Gastrocnemius medialis (tissue), 4 donors: ENCODE measurements around the gene HNRNPA2B1. TPM values are rescaled to one million over a fixed set of nuclear protein-coding genes. Genes with fewer than 3 reads are reported as not detected.

Experiments
- ATAC-seq, 2 donors: fragments of 150-250 bp; one replicate each; pipeline ENCODE4 v1.9.1; 2016
- DNase-seq, 2 donors: peaks; one replicate each; pipeline ENCODE4 v3.0.0-alpha.2; 2019
- H3K27ac ChIP-seq, 4 donors: fragments of 200-600 bp; sonication (generic); 1 replicate in 1 of 4; 2 replicates in 3 of 4; pipeline ENCODE4 v1.5.1; 2016 to 2018; ENCODE audit warnings: mild to moderate bottlenecking in 2 of 4, moderate library complexity in 1 of 4
- H3K27me3 ChIP-seq, 3 donors: fragments of 200-600 bp; sonication (generic) in 2 of 3; 1 replicate in 1 of 3; 2 replicates in 2 of 3; pipeline versions ENCODE4 v1.5.1 to v1.6.0; 2016 to 2019; ENCODE audit warnings: mild to moderate bottlenecking in 1 of 3, moderate library complexity in 1 of 3
- H3K36me3 ChIP-seq, 2 donors: fragments of 200-600 bp; sonication (generic) in 1 of 2; one replicate each; pipeline ENCODE4 v1.5.1; 2017 to 2018
- H3K4me1 ChIP-seq, 2 donors: fragments of 200-600 bp; sonication (generic) in 1 of 2; one replicate each; pipeline ENCODE4 v1.5.1; 2016 to 2017; ENCODE audit warnings: mild to moderate bottlenecking in 2 of 2
- H3K4me3 ChIP-seq, 4 donors: fragments of 200-600 bp; sonication (generic) in 3 of 4; 1 replicate in 1 of 4; 2 replicates in 3 of 4; pipeline ENCODE4 v1.5.1; 2016 to 2019; ENCODE audit warnings: mild to moderate bottlenecking in 2 of 4
- H3K9me3 ChIP-seq, 3 donors: fragments of 200-600 bp; sonication (generic) in 2 of 3; 1 replicate in 1 of 3; 2 replicates in 2 of 3; pipeline ENCODE4 v1.5.1; 2016 to 2019
- CTCF ChIP-seq, 5 experiments: fragments of 450-650 bp in 3 of 5; fragments of 200-600 bp in 2 of 5; sonication (generic) in 2 of 5; IDR thresholded peaks in 4 of 5; conservative IDR thresholded peaks in 1 of 5; 1 replicate in 4 of 5; 2 replicates in 1 of 5; pipeline ENCODE4 v1.5.1; 2016 to 2019; ENCODE audit warnings: antibody characterized with exemption in 5 of 5, mild to moderate bottlenecking in 3 of 5, moderate library complexity in 3 of 5
- POLR2A ChIP-seq, 2 donors: fragments of 450-650 bp; IDR thresholded peaks; one replicate each; pipeline ENCODE4 v1.6.1; 2017; ENCODE audit warnings: antibody characterized with exemption in 2 of 2, mild to moderate bottlenecking in 2 of 2, moderate library complexity in 2 of 2
- in situ Hi-C, 4 donors: fragments of 200-750 bp; cut with MboI; loops; one replicate each; pipeline versions ENCODE4 v1.15.0 to v1.8.0; 2017; ENCODE audit warnings: low sequenced_read_pairs in 4 of 4
- intact Hi-C: fragments of 100-400 bp; cut with DNase I; formaldehyde crosslinking; loops from one replicate; pipeline ENCODE4 v1.15.1; 2023; ENCODE audit warnings: low total_unique reads
- total RNA-seq, 4 donors: library from RNA; depleted of rRNA; stranded (reverse); fragments of >200 nt; gene quantifications; one replicate each; pipeline versions ENCODE4 v1.1.0 to v1.2.3, GENCODE V29; 2016

HNRNPA2B1 gene
- total RNA-seq, 4 donors from 2014 or later: 155 to 242 (median 166) TPM

- Histone ChIP-seq H3K9me3 (no peaks in the 10 kb centered on the region), H3K27ac (peak overlapping the region; percentile 5 to 38 (median 23)), H3K4me1 (peaks cover 50 to 66% of the 10 kb centered on the region in 2 donors), H3K4me3 (no peak overlapping the region), H3K36me3 (peaks cover 5 to 90% of the 10 kb centered on the region in 2 donors), H3K27me3 (no peaks in the 10 kb centered on the region)
- TF ChIP-seq POLR2A (IDR thresholded peaks at IDR 0.05) (no peak), CTCF (IDR thresholded peaks at IDR 0.05 in 4 of 5, conservative IDR thresholded peaks at IDR 0.05 in 1 of 5) (no peak)
- ATAC-seq (no peak), DNase-seq (no peak)
- intact Hi-C loops: loop anchor here (10.0 kb wide), 1 partner anchor 99 kb away; no protein-coding TSS in a partner anchor
- in situ Hi-C loops: loop anchor here in 3 of 4 donors (10.0 to 25.0 kb wide), 4 partner anchors 99 to 994 kb away; partner anchors contain the start of gene HOXA11 (in 2 of the 3)
Measured at GRCh38 chr7:26193432-26194207, 6.9 kb downstream of the HNRNPA2B1 start.

- Histone ChIP-seq H3K36me3 (peaks cover 5 to 100% of the 10 kb centered on the region in 2 donors), H3K4me1 (peaks cover 46 to 64% of the 10 kb centered on the region in 2 donors), H3K4me3 (no peak overlapping the region), H3K27ac (peak overlapping the region in 2 of 4 donors; percentile 12 to 20), H3K27me3 (no peaks in the 10 kb centered on the region), H3K9me3 (no peaks in the 10 kb centered on the region)
- TF ChIP-seq POLR2A (IDR thresholded peaks at IDR 0.05): no peak
- TF ChIP-seq CTCF (IDR thresholded peaks at IDR 0.05 in 4 of 5, conservative IDR thresholded peaks at IDR 0.05 in 1 of 5): no peak
- ATAC-seq (no peak), DNase-seq (no peak)
- intact Hi-C loops (loop anchor here (10.0 kb wide), 1 partner anchor 98 kb away; no protein-coding TSS in a partner anchor), in situ Hi-C loops (loop anchor here in 3 of 4 donors (10.0 to 25.0 kb wide), 4 partner anchors 98 to 995 kb away; partner anchors contain the start of gene HOXA11 (in 2 of the 3))
Measured at GRCh38 chr7:26192485-26193087, 8.0 kb downstream of the HNRNPA2B1 start.

- Histone ChIP-seq H3K27ac (peak overlapping the region in 3 of 4 donors; percentile 5 to 20 (median 12)), H3K9me3 (no peaks in the 10 kb centered on the region), H3K4me1 (peaks cover 40 to 62% of the 10 kb centered on the region in 2 donors), H3K36me3 (peaks cover 5 to 100% of the 10 kb centered on the region in 2 donors), H3K4me3 (no peak overlapping the region), H3K27me3 (no peaks in the 10 kb centered on the region)
- DNase-seq (no peak), ATAC-seq (no peak)
- TF ChIP-seq CTCF (IDR thresholded peaks at IDR 0.05 in 4 of 5, conservative IDR thresholded peaks at IDR 0.05 in 1 of 5): no peak
- TF ChIP-seq POLR2A (IDR thresholded peaks at IDR 0.05): no peak
- in situ Hi-C loops (loop anchor here in 3 of 4 donors (10.0 to 25.0 kb wide), 4 partner anchors 97 to 995 kb away; partner anchors contain the start of gene HOXA11 (in 2 of the 3)), intact Hi-C loops (loop anchor here (10.0 kb wide), 1 partner anchor 97 kb away; no protein-coding TSS in a partner anchor)
Measured at GRCh38 chr7:26191974-26192479, 8.5 kb downstream of the HNRNPA2B1 start.

- TF ChIP-seq POLR2A (IDR thresholded peaks at IDR 0.05) (no peak), CTCF (IDR thresholded peaks at IDR 0.05 in 4 of 5, conservative IDR thresholded peaks at IDR 0.05 in 1 of 5) (no peak)
- in situ Hi-C loops (loop anchor here in 3 of 4 donors (10.0 to 25.0 kb wide), 4 partner anchors 97 to 996 kb away; partner anchors contain the start of gene HOXA11 (in 2 of the 3)), intact Hi-C loops (loop anchor here (10.0 kb wide), 1 partner anchor 97 kb away; no protein-coding TSS in a partner anchor)
- no peaks in the 10 kb centered on the region for H3K9me3 ChIP-seq
- ATAC-seq: no peak
- peaks cover 5 to 100% of the 10 kb centered on the region in 2 donors for H3K36me3 ChIP-seq
- H3K4me3 ChIP-seq: no peak overlapping the region
- no peak for DNase-seq
- H3K27ac ChIP-seq: no peak overlapping the region
- peaks cover 39 to 58% of the 10 kb centered on the region in 2 donors for H3K4me1 ChIP-seq
- H3K27me3 ChIP-seq: no peaks in the 10 kb centered on the region
Measured at GRCh38 chr7:26191233-26191973, 9.1 kb downstream of the HNRNPA2B1 start.
